NAMALWA (cell line): Measurements from ENCODE around the gene LRP5.
"Not testable (repeated sequence)": the region's sequence is repeated elsewhere in the genome, so short reads cannot be mapped to it uniquely, and the experiment has no call there.

Source experiments
- DNase-seq: peaks from one replicate; pipeline ENCODE4 v3.0.0-alpha.2; 2015; ENCODE audit warnings: low spot score

Gene LRP5

GRCh38 chr11:68392822-68393221 lies 80.4 kb downstream of the LRP5 start:
- no peak for DNase-seq

GRCh38 chr11:68396516-68396915 lies 84.1 kb downstream of the LRP5 start:
- no peak for DNase-seq

GRCh38 chr11:68397256-68397655 lies 84.9 kb downstream of the LRP5 start:
- no peak for DNase-seq

GRCh38 chr11:68398995-68399851 lies 86.8 kb downstream of the LRP5 start:
- DNase-seq = no peak

GRCh38 chr11:68399916-68400315 lies 87.5 kb downstream of the LRP5 start:
- DNase-seq = no peak

- DNase-seq = not testable (repeated sequence)
These were observed 88.2 kb downstream of the LRP5 start for GRCh38 chr11:68400584-68400983.

GRCh38 chr11:68401856-68402255 lies 89.5 kb downstream of the LRP5 start:
- no peak for DNase-seq

- no peak for DNase-seq
These were observed 90.1 kb downstream of the LRP5 start for GRCh38 chr11:68402355-68403031.

- DNase-seq = no peak
These were observed 91.0 kb downstream of the LRP5 start for GRCh38 chr11:68403424-68403823.

GRCh38 chr11:68403831-68404230 lies 91.4 kb downstream of the LRP5 start:
- DNase-seq = no peak

- DNase-seq = no peak
These were observed 94.2 kb downstream of the LRP5 start for GRCh38 chr11:68406324-68407313.

- DNase-seq = no peak
These were observed 96.1 kb downstream of the LRP5 start for GRCh38 chr11:68408512-68408911.

- no peak for DNase-seq
These were observed 97.5 kb downstream of the LRP5 start for GRCh38 chr11:68409748-68410344.

GRCh38 chr11:68411501-68411991 lies 99.2 kb downstream of the LRP5 start:
- no peak for DNase-seq

GRCh38 chr11:68412593-68413475 lies 100.4 kb downstream of the LRP5 start:
- DNase-seq = no peak

- no peak for DNase-seq
These were observed 101.2 kb downstream of the LRP5 start for GRCh38 chr11:68413591-68413999.

- no peak for DNase-seq
These were observed 102.3 kb downstream of the LRP5 start for GRCh38 chr11:68414496-68415221.

GRCh38 chr11:68416070-68416578 lies 103.7 kb downstream of the LRP5 start:
- DNase-seq = no peak

GRCh38 chr11:68418648-68419047 lies 106.3 kb downstream of the LRP5 start:
- DNase-seq = no peak

GRCh38 chr11:68420171-68420570 lies 107.8 kb downstream of the LRP5 start:
- no peak for DNase-seq
